Measurements from ENCODE around the gene MEX3A.

- no peak for TF ChIP-seq CTCF (IDR thresholded peaks at IDR 0.05 in 8 of 11, conservative IDR thresholded peaks at IDR 0.05 in 3 of 11)
- no peak for TF ChIP-seq POLR2AphosphoS5 (IDR thresholded peaks at IDR 0.05)
Observed at GRCh38 chr1:156070548-156070947, 11.7 kb downstream of the MEX3A start.
